ENCODE data around the gene MANF. TPM values are rescaled to one million over a fixed set of nuclear protein-coding genes. Genes with fewer than 3 reads are reported as not detected.
A peak's percentile ranks its signal among the peaks of the same experiment; 100 is the strongest.

Gene MANF
- 46.1 TPM for total RNA-seq
- long read RNA-seq, transcript MANF-204 (4 exons, 1,153 nt) = major isoform, 8 of 9 reads
- long read RNA-seq, partial matches to known transcripts = 1 of 9 reads
- long read RNA-seq, other reads (novel, unspliced or antisense) = 0 of 9 reads

GRCh38 chr3:51384726-51385473, at the start of gene MANF:
Gene MANF, plus strand, starts transcription at chr3:51385291. Its CDS starts 52 bp downstream, at chr3:51385343.
- peak; percentile 99 for ATAC-seq
- intact Hi-C loops (cut with DNase I) = loop anchor here (2.0 to 5.0 kb wide), 3 partner anchors 114 to 816 kb away; partner anchors contain the start of genes HEMK1 and TEX264
- DNase-seq (ENCODE audit: missing footprints) = peak; percentile 99

- ATAC-seq (no peak), DNase-seq (ENCODE audit: missing footprints) (no peak)
Observed at GRCh38 chr3:51336261-51336660, 48.8 kb upstream of the MANF start.

GRCh38 chr3:51337666-51338065, 47.4 kb upstream of the MANF start:
- DNase-seq (ENCODE audit: missing footprints) (no peak), ATAC-seq (no peak)
- intact Hi-C loops (cut with DNase I) = no loop called here

More at GRCh38 chr3:51336261-51336660, 48.8 kb upstream of the MANF start:
- intact Hi-C loops (cut with DNase I) = no loop called here

- ATAC-seq (no peak), DNase-seq (ENCODE audit: missing footprints) (no peak)
- intact Hi-C loops (cut with DNase I) = no loop called here
Observed at GRCh38 chr3:51338632-51339031, 46.5 kb upstream of the MANF start.

GRCh38 chr3:51340013-51340829, 44.9 kb upstream of the MANF start:
- ATAC-seq (peak; percentile 64), DNase-seq (ENCODE audit: missing footprints) (no peak)
- intact Hi-C loops (cut with DNase I) = no loop called here

GRCh38 chr3:51340989-51341636, 44.0 kb upstream of the MANF start:
- ATAC-seq (peak; percentile 24), DNase-seq (ENCODE audit: missing footprints) (no peak)
- intact Hi-C loops (cut with DNase I) = no loop called here

GRCh38 chr3:51343918-51344687, 41.0 kb upstream of the MANF start:
- DNase-seq (ENCODE audit: missing footprints) (no peak), ATAC-seq (no peak)
- intact Hi-C loops (cut with DNase I) = no loop called here

- ATAC-seq (no peak), DNase-seq (ENCODE audit: missing footprints) (no peak)
- intact Hi-C loops (cut with DNase I) = no loop called here
Observed at GRCh38 chr3:51350751-51351150, 34.3 kb upstream of the MANF start.

- intact Hi-C loops (cut with DNase I) = no loop called here
- DNase-seq (ENCODE audit: missing footprints) (no peak), ATAC-seq (no peak)
Observed at GRCh38 chr3:51353131-51353530, 32.0 kb upstream of the MANF start.

GRCh38 chr3:51353691-51354090, 31.4 kb upstream of the MANF start:
- no peak for ATAC-seq
- no peak for DNase-seq (ENCODE audit: missing footprints)
- intact Hi-C loops (cut with DNase I) = no loop called here

- intact Hi-C loops (cut with DNase I) = no loop called here
- ATAC-seq (no peak), DNase-seq (ENCODE audit: missing footprints) (no peak)
Observed at GRCh38 chr3:51354172-51354571, 30.9 kb upstream of the MANF start.

- intact Hi-C loops (cut with DNase I) = no loop called here
- DNase-seq (ENCODE audit: missing footprints) (no peak), ATAC-seq (no peak)
Observed at GRCh38 chr3:51354731-51355615, 30.1 kb upstream of the MANF start.

- intact Hi-C loops (cut with DNase I) = no loop called here
- ATAC-seq (no peak), DNase-seq (ENCODE audit: missing footprints) (no peak)
Observed at GRCh38 chr3:51355891-51356578, 29.1 kb upstream of the MANF start.

- no peak for ATAC-seq
- intact Hi-C loops (cut with DNase I) = no loop called here
- no peak for DNase-seq (ENCODE audit: missing footprints)
Observed at GRCh38 chr3:51357856-51358255, 27.2 kb upstream of the MANF start.

GRCh38 chr3:51358981-51359380, 26.1 kb upstream of the MANF start:
- ATAC-seq = no peak
- DNase-seq (ENCODE audit: missing footprints) = no peak
- intact Hi-C loops (cut with DNase I) = no loop called here

GRCh38 chr3:51360806-51361205, 24.3 kb upstream of the MANF start:
- ATAC-seq (no peak), DNase-seq (ENCODE audit: missing footprints) (no peak)
- intact Hi-C loops (cut with DNase I) = no loop called here

GRCh38 chr3:51361746-51362145, 23.3 kb upstream of the MANF start:
- no peak for ATAC-seq
- intact Hi-C loops (cut with DNase I) = no loop called here

More at GRCh38 chr3:51361746-51362145, 23.3 kb upstream of the MANF start:
- peak; percentile 47 for DNase-seq (ENCODE audit: missing footprints)
